ENCODE results near the gene NT5C2. TPM values are rescaled to one million over a fixed set of nuclear protein-coding genes. Genes with fewer than 3 reads are reported as not detected.

NT5C2 gene
- total and polyA plus RNA-seq, 5 donors = 23.3 to 46.1 (median 38.2) TPM

DNA sequence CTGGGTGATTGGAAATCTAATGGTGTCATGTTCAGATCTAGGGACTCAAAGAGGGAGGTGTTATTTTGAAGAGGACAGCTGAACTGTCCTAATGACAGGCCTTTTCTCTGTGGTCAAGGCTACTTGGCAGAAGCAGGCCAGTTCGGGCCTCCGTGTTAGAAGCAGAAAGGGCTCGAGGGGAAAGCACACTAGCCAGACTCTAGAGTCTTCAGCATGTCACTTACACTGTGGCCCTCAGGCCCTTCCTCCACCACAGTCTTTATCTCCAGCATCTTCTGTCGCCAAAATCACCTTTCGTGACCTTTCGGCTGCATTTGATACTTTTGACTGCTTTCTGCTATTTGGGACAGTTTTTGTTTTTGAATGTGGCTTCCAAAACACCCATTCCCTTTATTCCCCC lies 151.7 kb downstream of the NT5C2 start:
- 88% methylated on average over 6 of the region's 6 CpGs for WGBS
- ATAC-seq (no peak), DNase-seq (no peak)
- Histone ChIP-seq H3K4me1 (ENCODE audit: control insufficient read depth, insufficient read depth, low read length) (peaks cover 8% of the 10 kb centered on the region), H3K4me3 (ENCODE audit: low read length) (no peak overlapping the region), H3K27ac (ENCODE audit: low read length) (no peak overlapping the region), H3K27me3 (ENCODE audit: control insufficient read depth, insufficient read depth) (no peaks in the 10 kb centered on the region), H3K9me3 (ENCODE audit: control insufficient read depth, low read length) (no peaks in the 10 kb centered on the region)
- intact Hi-C loops (cut with DNase I) = no loop called here

- H3K9me3 ChIP-seq (ENCODE audit: control insufficient read depth, low read length) = no peaks in the 10 kb centered on the region
- intact Hi-C loops (cut with DNase I) = no loop called here
- H3K27me3 ChIP-seq (ENCODE audit: control insufficient read depth, insufficient read depth) = no peaks in the 10 kb centered on the region
- peaks cover 8% of the 10 kb centered on the region for H3K4me1 ChIP-seq (ENCODE audit: control insufficient read depth, insufficient read depth, low read length)
- WGBS = 83% methylated on average over 4 of the region's 4 CpGs
- no peak overlapping the region for H3K27ac ChIP-seq (ENCODE audit: low read length)
- no peak for ATAC-seq
- no peak overlapping the region for H3K4me3 ChIP-seq (ENCODE audit: low read length)
- no peak for DNase-seq
These were observed 152.7 kb downstream of the NT5C2 start for GRCh38 chr10:103040418-103040817.

DNA sequence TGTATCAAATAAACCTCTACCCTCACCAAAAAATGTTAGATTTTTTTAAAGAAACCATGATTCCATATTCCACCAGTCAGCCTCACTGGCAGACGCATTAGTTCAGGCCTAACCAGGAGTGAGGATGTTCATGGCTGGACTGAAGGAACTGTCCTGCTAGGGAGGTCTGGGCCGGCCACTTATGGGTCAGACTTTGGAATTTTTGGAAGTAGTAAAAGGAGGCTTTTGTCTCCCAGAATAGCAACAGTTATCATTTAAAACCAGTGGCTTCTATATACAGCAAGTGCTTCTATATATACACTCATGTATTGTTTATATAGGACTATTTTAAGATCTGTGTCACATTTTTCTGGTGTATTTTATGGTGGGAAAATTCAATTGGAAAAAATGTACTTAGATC lies 154.5 kb downstream of the NT5C2 start:
- intact Hi-C loops (cut with DNase I) = no loop called here
- ATAC-seq (no peak), DNase-seq (no peak)
- Histone ChIP-seq H3K27me3 (ENCODE audit: control insufficient read depth, insufficient read depth) (no peaks in the 10 kb centered on the region), H3K4me1 (ENCODE audit: control insufficient read depth, insufficient read depth, low read length) (peaks cover 5% of the 10 kb centered on the region), H3K27ac (ENCODE audit: low read length) (no peak overlapping the region), H3K4me3 (ENCODE audit: low read length) (no peak overlapping the region), H3K9me3 (ENCODE audit: control insufficient read depth, low read length) (no peaks in the 10 kb centered on the region)
- 78% methylated on average over 2 of the region's 2 CpGs for WGBS

Other genes starting within 250 kb of the NT5C2 start
- not detected for gene RPEL1, start 52.6 kb upstream of the NT5C2 start, total RNA-seq
- not detected for gene RPEL1, start 52.6 kb upstream of the NT5C2 start, polyA plus RNA-seq
- gene INA, start 83.9 kb upstream of the NT5C2 start, total RNA-seq = not detected
- gene INA, start 83.9 kb upstream of the NT5C2 start, polyA plus RNA-seq = 0.16 TPM
- gene PCGF6, start 157.9 kb upstream of the NT5C2 start, total RNA-seq = 1 to 10 TPM; 6.6 to 8.6 (median 7.0) TPM
- gene PCGF6, start 157.9 kb upstream of the NT5C2 start, polyA plus RNA-seq = 5.5 TPM
- 1 to 10 TPM; 1.6 to 2.9 (median 2.0) TPM for gene TAF5, start 174.7 kb upstream of the NT5C2 start, total RNA-seq
- 1.5 TPM for gene TAF5, start 174.7 kb upstream of the NT5C2 start, polyA plus RNA-seq
- gene ATP5MK, start 203.2 kb upstream of the NT5C2 start, total RNA-seq = 100 to 1,000 TPM; 819 to 995 (median 889) TPM
- gene ATP5MK, start 203.2 kb upstream of the NT5C2 start, polyA plus RNA-seq = 3,797 TPM
- 10 to 100 TPM in 3 of 4 donors, 1 to 10 TPM in 1; 9.4 to 15.7 (median 12.1) TPM for gene PDCD11, start 203.4 kb upstream of the NT5C2 start, total RNA-seq
- gene PDCD11, start 203.4 kb upstream of the NT5C2 start, polyA plus RNA-seq = 7.6 TPM

Data from right cardiac atrium (tissue), 5 donors.